K562 (cell line): ENCODE data around the gene TTC39B. TPM values are rescaled to one million over a fixed set of nuclear protein-coding genes. Genes with fewer than 3 reads are reported as not detected.

Source experiments
- ARID1B ChIP-seq: fragments of 450-650 bp; IDR thresholded peaks from 2 replicates; pipeline ENCODE4 v1.6.1; 2016; ENCODE audit warnings: antibody characterized with exemption, mild to moderate bottlenecking, inconsistent platforms
- DACH1 ChIP-seq: fragments of 450-650 bp; IDR thresholded peaks from 2 replicates; pipeline ENCODE4 v1.6.1; 2018; ENCODE audit not compliant: partially characterized antibody
- NFE2L1 ChIP-seq: fragments of 450-650 bp; IDR thresholded peaks from 2 replicates; pipeline ENCODE4 v1.6.1; 2016; ENCODE audit warnings: missing genetic modification characterization, low read depth, mild to moderate bottlenecking, missing compliant biosample characterization, moderate library complexity, borderline replicate concordance
- polyA plus RNA-seq, 8 experiments: library from polyadenylated mRNA; depleted of rRNA in 4 of 8; stranded (reverse) in 5 of 8; unstranded in 3 of 8; fragments of >200 nt; fragmentation: Nextera tagmentation in 2 of 8; fragmentation: Illumina TruSeq in 1 of 8; extraction: Ambion mirVana in 2 of 8; extraction: Trizol in 1 of 8; gene quantifications; 2 replicates each; pipeline versions ENCODE4 v1.2.1 to v1.2.3, GENCODE V29; 2011 to 2014; ENCODE audit warnings: inconsistent platforms in 1 of 8, missing spikeins in 1 of 8
- total RNA-seq, 7 experiments: library from RNA; depleted of rRNA in 6 of 7; stranded (reverse); fragments of >200 nt in 6 of 7; fragmentation: Illumina TruSeq in 2 of 7; extraction: Trizol in 2 of 7; gene quantifications; 2 replicates each; pipeline versions ENCODE4 v1.2.1 to v1.2.3, GENCODE V29; 2011 to 2021; ENCODE audit warnings: low replicate concordance in 1 of 7
- TF ChIP-seq, protein P1 (sequence below): fragments of 450-650 bp; IDR thresholded peaks from 2 replicates; pipeline ENCODE4 v1.7.1; 2018; ENCODE audit warnings: mild to moderate bottlenecking, low read depth; ENCODE audit not compliant: partially characterized antibody
- TF ChIP-seq, protein P2 (sequence below): sonication (generic); formaldehyde crosslinking; IDR thresholded peaks from 2 replicates; pipeline ENCODE4 v1.8.0; 2023; ENCODE audit warnings: mild to moderate bottlenecking, missing genetic modification reagents
- TF ChIP-seq, protein P3 (sequence below): fragments of 450-650 bp; IDR thresholded peaks from 2 replicates; pipeline ENCODE4 v1.6.1; 2014; ENCODE audit warnings: low read depth, mild to moderate bottlenecking, moderate library complexity, borderline replicate concordance
- TF ChIP-seq, protein P4 (sequence below): fragments of 450-650 bp; IDR thresholded peaks from 2 replicates; pipeline ENCODE4 v1.6.1; 2016; ENCODE audit warnings: low read depth, mild to moderate bottlenecking, moderate library complexity

TTC39B gene
- total and polyA plus RNA-seq, 9 of the 15 experiments (the other 6 are each of a cell fraction or from before 2014, with no cell fraction given): 0.32 to 1.2 (median 0.95) TPM

DNA sequence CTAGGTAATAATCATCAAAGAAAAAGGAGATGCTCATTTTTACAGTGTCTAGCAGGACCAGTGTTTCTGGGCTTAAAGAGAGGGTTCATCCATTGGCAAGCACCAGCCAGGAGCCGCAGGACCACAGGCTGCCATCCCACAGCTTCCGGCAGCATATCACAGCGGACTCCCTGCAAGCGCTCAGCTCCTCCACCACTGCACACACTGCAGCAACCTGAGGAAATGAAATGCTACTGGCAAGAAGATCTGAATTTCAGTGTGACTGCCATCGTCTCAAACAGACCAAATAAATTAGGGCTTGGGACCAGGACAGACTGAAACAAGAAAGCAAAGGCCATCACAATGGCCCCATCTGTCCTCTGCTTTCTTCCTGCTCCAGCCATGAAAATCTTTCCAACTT, 114.2 kb downstream of the TTC39B start (continued):
- TF ChIP-seq NFE2L1 (tag): no peak
- TF ChIP-seq ARID1B: no peak
- TF ChIP-seq, protein P1, sequence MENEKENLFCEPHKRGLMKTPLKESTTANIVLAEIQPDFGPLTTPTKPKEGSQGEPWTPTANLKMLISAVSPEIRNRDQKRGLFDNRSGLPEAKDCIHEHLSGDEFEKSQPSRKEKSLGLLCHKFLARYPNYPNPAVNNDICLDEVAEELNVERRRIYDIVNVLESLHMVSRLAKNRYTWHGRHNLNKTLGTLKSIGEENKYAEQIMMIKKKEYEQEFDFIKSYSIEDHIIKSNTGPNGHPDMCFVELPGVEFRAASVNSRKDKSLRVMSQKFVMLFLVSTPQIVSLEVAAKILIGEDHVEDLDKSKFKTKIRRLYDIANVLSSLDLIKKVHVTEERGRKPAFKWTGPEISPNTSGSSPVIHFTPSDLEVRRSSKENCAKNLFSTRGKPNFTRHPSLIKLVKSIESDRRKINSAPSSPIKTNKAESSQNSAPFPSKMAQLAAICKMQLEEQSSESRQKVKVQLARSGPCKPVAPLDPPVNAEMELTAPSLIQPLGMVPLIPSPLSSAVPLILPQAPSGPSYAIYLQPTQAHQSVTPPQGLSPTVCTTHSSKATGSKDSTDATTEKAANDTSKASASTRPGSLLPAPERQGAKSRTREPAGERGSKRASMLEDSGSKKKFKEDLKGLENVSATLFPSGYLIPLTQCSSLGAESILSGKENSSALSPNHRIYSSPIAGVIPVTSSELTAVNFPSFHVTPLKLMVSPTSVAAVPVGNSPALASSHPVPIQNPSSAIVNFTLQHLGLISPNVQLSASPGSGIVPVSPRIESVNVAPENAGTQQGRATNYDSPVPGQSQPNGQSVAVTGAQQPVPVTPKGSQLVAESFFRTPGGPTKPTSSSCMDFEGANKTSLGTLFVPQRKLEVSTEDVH: no peak
- TF ChIP-seq, protein P2, sequence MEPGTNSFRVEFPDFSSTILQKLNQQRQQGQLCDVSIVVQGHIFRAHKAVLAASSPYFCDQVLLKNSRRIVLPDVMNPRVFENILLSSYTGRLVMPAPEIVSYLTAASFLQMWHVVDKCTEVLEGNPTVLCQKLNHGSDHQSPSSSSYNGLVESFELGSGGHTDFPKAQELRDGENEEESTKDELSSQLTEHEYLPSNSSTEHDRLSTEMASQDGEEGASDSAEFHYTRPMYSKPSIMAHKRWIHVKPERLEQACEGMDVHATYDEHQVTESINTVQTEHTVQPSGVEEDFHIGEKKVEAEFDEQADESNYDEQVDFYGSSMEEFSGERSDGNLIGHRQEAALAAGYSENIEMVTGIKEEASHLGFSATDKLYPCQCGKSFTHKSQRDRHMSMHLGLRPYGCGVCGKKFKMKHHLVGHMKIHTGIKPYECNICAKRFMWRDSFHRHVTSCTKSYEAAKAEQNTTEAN: no peak
- TF ChIP-seq, protein P3, sequence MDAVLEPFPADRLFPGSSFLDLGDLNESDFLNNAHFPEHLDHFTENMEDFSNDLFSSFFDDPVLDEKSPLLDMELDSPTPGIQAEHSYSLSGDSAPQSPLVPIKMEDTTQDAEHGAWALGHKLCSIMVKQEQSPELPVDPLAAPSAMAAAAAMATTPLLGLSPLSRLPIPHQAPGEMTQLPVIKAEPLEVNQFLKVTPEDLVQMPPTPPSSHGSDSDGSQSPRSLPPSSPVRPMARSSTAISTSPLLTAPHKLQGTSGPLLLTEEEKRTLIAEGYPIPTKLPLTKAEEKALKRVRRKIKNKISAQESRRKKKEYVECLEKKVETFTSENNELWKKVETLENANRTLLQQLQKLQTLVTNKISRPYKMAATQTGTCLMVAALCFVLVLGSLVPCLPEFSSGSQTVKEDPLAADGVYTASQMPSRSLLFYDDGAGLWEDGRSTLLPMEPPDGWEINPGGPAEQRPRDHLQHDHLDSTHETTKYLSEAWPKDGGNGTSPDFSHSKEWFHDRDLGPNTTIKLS: no peak
- no peak for TF ChIP-seq DACH1
- TF ChIP-seq, protein P4, sequence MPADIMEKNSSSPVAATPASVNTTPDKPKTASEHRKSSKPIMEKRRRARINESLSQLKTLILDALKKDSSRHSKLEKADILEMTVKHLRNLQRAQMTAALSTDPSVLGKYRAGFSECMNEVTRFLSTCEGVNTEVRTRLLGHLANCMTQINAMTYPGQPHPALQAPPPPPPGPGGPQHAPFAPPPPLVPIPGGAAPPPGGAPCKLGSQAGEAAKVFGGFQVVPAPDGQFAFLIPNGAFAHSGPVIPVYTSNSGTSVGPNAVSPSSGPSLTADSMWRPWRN: no peak
